Esophagus muscularis mucosa (tissue), 4 donors: ENCODE results near the gene GRHL3.

Experiments
- EP300 ChIP-seq: sonication (generic); formaldehyde crosslinking; IDR thresholded peaks from one replicate; pipeline ENCODE4 v1.6.1; 2017; ENCODE audit warnings: antibody characterized with exemption
- POLR2AphosphoS5 ChIP-seq, 2 donors: sonication (generic); formaldehyde crosslinking; IDR thresholded peaks; one replicate each; pipeline ENCODE4 v1.6.1; 2017; ENCODE audit warnings: antibody characterized with exemption in 2 of 2
- TF ChIP-seq, protein P1 (sequence below), 3 experiments: fragments of 200-600 bp in 2 of 3; fragments of 450-650 bp in 1 of 3; sonication (generic) in 2 of 3; IDR thresholded peaks; one replicate each; pipeline ENCODE4 v1.5.1; 2017 to 2019; ENCODE audit warnings: antibody characterized with exemption in 3 of 3, mild to moderate bottlenecking in 2 of 3, moderate library complexity in 1 of 3

DNA sequence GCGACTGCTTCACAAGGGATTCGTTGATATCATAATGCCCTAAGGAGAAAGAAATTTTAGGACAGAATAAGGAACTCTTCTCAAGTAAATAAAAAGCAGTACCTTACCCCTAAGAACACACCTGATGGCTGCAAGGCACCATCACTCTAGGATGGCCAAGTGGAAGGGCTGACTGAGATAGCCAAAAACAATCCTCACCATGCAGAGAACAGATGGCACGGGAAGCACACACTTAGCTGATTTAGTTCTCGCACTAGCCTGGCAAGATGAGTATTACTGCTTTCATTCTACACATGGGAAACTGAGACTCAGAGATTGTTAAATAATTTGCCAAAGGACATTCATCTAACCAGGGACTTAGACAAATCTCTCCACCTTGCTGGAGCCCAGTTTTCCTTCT lies 50.6 kb downstream of the GRHL3 start:
- TF ChIP-seq, protein P1, sequence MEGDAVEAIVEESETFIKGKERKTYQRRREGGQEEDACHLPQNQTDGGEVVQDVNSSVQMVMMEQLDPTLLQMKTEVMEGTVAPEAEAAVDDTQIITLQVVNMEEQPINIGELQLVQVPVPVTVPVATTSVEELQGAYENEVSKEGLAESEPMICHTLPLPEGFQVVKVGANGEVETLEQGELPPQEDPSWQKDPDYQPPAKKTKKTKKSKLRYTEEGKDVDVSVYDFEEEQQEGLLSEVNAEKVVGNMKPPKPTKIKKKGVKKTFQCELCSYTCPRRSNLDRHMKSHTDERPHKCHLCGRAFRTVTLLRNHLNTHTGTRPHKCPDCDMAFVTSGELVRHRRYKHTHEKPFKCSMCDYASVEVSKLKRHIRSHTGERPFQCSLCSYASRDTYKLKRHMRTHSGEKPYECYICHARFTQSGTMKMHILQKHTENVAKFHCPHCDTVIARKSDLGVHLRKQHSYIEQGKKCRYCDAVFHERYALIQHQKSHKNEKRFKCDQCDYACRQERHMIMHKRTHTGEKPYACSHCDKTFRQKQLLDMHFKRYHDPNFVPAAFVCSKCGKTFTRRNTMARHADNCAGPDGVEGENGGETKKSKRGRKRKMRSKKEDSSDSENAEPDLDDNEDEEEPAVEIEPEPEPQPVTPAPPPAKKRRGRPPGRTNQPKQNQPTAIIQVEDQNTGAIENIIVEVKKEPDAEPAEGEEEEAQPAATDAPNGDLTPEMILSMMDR (IDR thresholded peaks at IDR 0.05): no peak
- TF ChIP-seq EP300 (no peak), POLR2AphosphoS5 (IDR thresholded peaks at IDR 0.05) (no peak)
